ENCODE data around the gene IL15RA.

- TF ChIP-seq POLR2AphosphoS5 (IDR thresholded peaks at IDR 0.05) (no peak), CTCF (IDR thresholded peaks at IDR 0.05 in 8 of 11, conservative IDR thresholded peaks at IDR 0.05 in 3 of 11) (no peak)
Measured at GRCh38 chr10:5964736-5965135, 12.6 kb downstream of the IL15RA start.
